EL (cell line): ENCODE results near the gene ME3.
A peak's percentile ranks its signal among the peaks of the same experiment; 100 is the strongest.

ENCODE experiments used
- DNase-seq: peaks from one replicate; pipeline ENCODE4 v3.0.0-alpha.2; 2016

Gene ME3

GRCh38 chr11:86692317-86692716, 19.9 kb upstream of the ME3 start:
- DNase-seq, result peak; percentile 65

GRCh38 chr11:86688398-86689179, 16.2 kb upstream of the ME3 start:
- peak; percentile 90 for DNase-seq

- DNase-seq, result no peak
Measured at GRCh38 chr11:86687185-86687778, 14.9 kb upstream of the ME3 start.

GRCh38 chr11:86686531-86686930, 14.1 kb upstream of the ME3 start:
- no peak for DNase-seq

- no peak for DNase-seq
Measured at GRCh38 chr11:86681483-86681756, 9.0 kb upstream of the ME3 start.

- no peak for DNase-seq
Measured at GRCh38 chr11:86680716-86681482, 8.5 kb upstream of the ME3 start.

- DNase-seq, result peak; percentile 68
Measured at GRCh38 chr11:86678823-86679222, 6.4 kb upstream of the ME3 start.

- no peak for DNase-seq
Measured at GRCh38 chr11:86678296-86678695, 5.9 kb upstream of the ME3 start.

GRCh38 chr11:86676533-86677154, 4.2 kb upstream of the ME3 start:
- DNase-seq, result peak; percentile 29

GRCh38 chr11:86676010-86676409, 3.6 kb upstream of the ME3 start:
- no peak for DNase-seq

GRCh38 chr11:86675017-86675416, 2.6 kb upstream of the ME3 start:
- no peak for DNase-seq

GRCh38 chr11:86673872-86674750, 1.7 kb upstream of the ME3 start:
- no peak for DNase-seq

GRCh38 chr11:86673055-86673843, 833 bp upstream of the ME3 start:
- no peak for DNase-seq

- DNase-seq, result peak; percentile 58
Measured at GRCh38 chr11:86671531-86672006, 847 bp downstream of the ME3 start.

- DNase-seq, result no peak
Measured at GRCh38 chr11:86670911-86671310, 1.5 kb downstream of the ME3 start.

GRCh38 chr11:86670181-86670580, 2.2 kb downstream of the ME3 start:
- DNase-seq, result no peak

GRCh38 chr11:86669424-86669823, 3.0 kb downstream of the ME3 start:
- DNase-seq, result no peak

- no peak for DNase-seq
Measured at GRCh38 chr11:86668929-86669328, 3.5 kb downstream of the ME3 start.

GRCh38 chr11:86666193-86666592, 6.2 kb downstream of the ME3 start:
- no peak for DNase-seq

GRCh38 chr11:86664930-86665329, 7.5 kb downstream of the ME3 start:
- no peak for DNase-seq

GRCh38 chr11:86663761-86664160, 8.7 kb downstream of the ME3 start:
- no peak for DNase-seq

GRCh38 chr11:86663291-86663690, 9.1 kb downstream of the ME3 start:
- no peak for DNase-seq
